ENCODE data around the gene LMBR1L.
A peak's percentile ranks its signal among the peaks of the same experiment; 100 is the strongest.
"Not testable (repeated sequence)": the region's sequence is repeated elsewhere in the genome, so short reads cannot be mapped to it uniquely, and the experiment has no call there.

Gene LMBR1L

GRCh38 chr12:49088932-49089330 lies 21.7 kb downstream of the LMBR1L start:
- Mint-ChIP-seq H3K4me1 (ENCODE audit: low read depth in 2 of 2) (peaks cover 22 to 28% of the 10 kb centered on the region in 2 donors), H3K9me3 (no peaks in the 10 kb centered on the region), H3K4me3 (no peak overlapping the region), H3K27ac (no peak overlapping the region), H3K36me3 (ENCODE audit: insufficient read depth) (peaks cover 6% of the 10 kb centered on the region), H3K27me3 (peaks cover 33 to 59% of the 10 kb centered on the region in 2 donors)
- DNase-seq: no peak
- ATAC-seq (replicated peaks): no peak

DNA sequence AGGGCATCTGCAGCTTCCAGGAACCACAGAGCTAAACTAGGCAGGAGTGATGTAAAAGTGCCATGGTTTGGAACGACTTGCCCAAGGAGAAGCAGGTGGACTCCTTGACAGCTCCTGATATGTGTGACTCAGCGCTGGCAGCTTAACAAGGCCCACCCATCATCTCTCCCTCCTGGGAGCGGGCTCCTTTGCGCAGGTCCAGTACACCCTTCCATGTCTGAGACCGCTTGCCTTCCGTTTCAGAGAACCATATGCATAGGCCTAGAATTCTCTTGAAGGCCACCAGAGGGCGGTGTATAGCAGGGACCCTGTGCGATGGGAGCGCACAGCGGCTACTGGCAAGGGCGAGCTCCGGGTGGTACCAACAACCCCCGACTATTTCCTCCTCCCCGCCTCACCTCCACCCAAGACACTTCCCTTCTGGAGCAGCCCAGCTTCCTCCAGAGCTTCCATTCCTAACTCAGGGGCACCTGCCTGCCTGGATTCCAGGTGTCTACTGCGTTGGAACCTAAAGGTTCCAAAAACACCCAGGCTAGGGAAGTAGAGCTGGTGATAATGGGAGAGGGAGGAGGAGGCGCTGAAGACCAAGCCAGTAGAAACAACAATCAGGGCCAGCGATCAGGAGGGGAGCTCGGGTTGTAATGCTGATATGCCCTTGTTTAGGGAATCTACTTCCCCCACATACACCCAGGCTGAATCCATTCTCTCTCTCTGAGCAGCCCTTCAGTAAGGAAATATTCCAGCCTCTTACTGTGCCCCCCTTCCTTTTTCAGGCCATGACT lies 22.3 kb downstream of the LMBR1L start:
- H3K4me1 Mint-ChIP-seq (ENCODE audit: low read depth in 2 of 2): peaks cover 18 to 24% of the 10 kb centered on the region in 2 donors
- no peaks in the 10 kb centered on the region for H3K9me3 Mint-ChIP-seq

GRCh38 chr12:49086116-49086515 lies 24.5 kb downstream of the LMBR1L start:
- Mint-ChIP-seq H3K36me3 (ENCODE audit: insufficient read depth) (no peaks in the 10 kb centered on the region), H3K9me3 (no peaks in the 10 kb centered on the region), H3K27ac (no peak overlapping the region), H3K4me3 (no peak overlapping the region), H3K27me3 (peaks cover 16 to 31% of the 10 kb centered on the region in 2 donors), H3K4me1 (ENCODE audit: low read depth in 2 of 2) (peaks cover 12 to 17% of the 10 kb centered on the region in 2 donors)
- ATAC-seq (replicated peaks): no peak
- no peak for DNase-seq

More for the DNA sequence above, 22.3 kb downstream of the LMBR1L start:
- peaks cover 27 to 53% of the 10 kb centered on the region in 2 donors for H3K27me3 Mint-ChIP-seq
- ATAC-seq (replicated peaks) (peak; percentile 85), DNase-seq (peak; percentile 65 to 67 (median 67))
- H3K4me3 Mint-ChIP-seq: peak overlapping the region; percentile 46 to 59
- no peak overlapping the region for H3K27ac Mint-ChIP-seq
- peaks cover 2% of the 10 kb centered on the region for H3K36me3 Mint-ChIP-seq (ENCODE audit: insufficient read depth)

- Mint-ChIP-seq H3K4me1 (ENCODE audit: low read depth in 2 of 2) (peaks cover 6 to 7% of the 10 kb centered on the region in 2 donors), H3K36me3 (ENCODE audit: insufficient read depth) (no peaks in the 10 kb centered on the region), H3K9me3 (no peaks in the 10 kb centered on the region), H3K27me3 (peaks cover 6 to 14% of the 10 kb centered on the region in 2 donors), H3K4me3 (no peak overlapping the region), H3K27ac (no peak overlapping the region)
- ATAC-seq (replicated peaks) (no peak), DNase-seq (no peak)
Measured at GRCh38 chr12:49084438-49084837, 26.2 kb downstream of the LMBR1L start.

- DNase-seq: no peak
- Mint-ChIP-seq H3K36me3 (ENCODE audit: insufficient read depth) (no peaks in the 10 kb centered on the region), H3K27me3 (peaks cover 0 to 6% of the 10 kb centered on the region in 2 donors), H3K27ac (peak overlapping the region in 1 of 2 donors; percentile 46), H3K9me3 (no peaks in the 10 kb centered on the region), H3K4me3 (no peak overlapping the region), H3K4me1 (ENCODE audit: low read depth in 2 of 2) (no peaks in the 10 kb centered on the region)
- no peak for ATAC-seq (replicated peaks)
Measured at GRCh38 chr12:49079793-49080192, 30.9 kb downstream of the LMBR1L start.

- peak overlapping the region in 1 of 2 donors; percentile 96 for H3K27ac Mint-ChIP-seq
- peak overlapping the region in 1 of 2 donors; percentile 95 for H3K4me3 Mint-ChIP-seq
- no peaks in the 10 kb centered on the region for H3K9me3 Mint-ChIP-seq
- DNase-seq (no peak), ATAC-seq (replicated peaks) (no peak)
- H3K4me1 Mint-ChIP-seq (ENCODE audit: low read depth in 2 of 2): peaks cover 13 to 17% of the 10 kb centered on the region in 2 donors
- H3K36me3 Mint-ChIP-seq (ENCODE audit: insufficient read depth): peaks cover 6% of the 10 kb centered on the region
- H3K27me3 Mint-ChIP-seq: no peaks in the 10 kb centered on the region
Measured at GRCh38 chr12:49070971-49071370, 39.7 kb downstream of the LMBR1L start.

- Mint-ChIP-seq H3K9me3 (no peaks in the 10 kb centered on the region), H3K4me3 (peak within 1 kb of the TSS; percentile 95 to 97), H3K27me3 (no peaks in the 10 kb centered on the region), H3K36me3 (ENCODE audit: insufficient read depth) (peaks cover 10% of the 10 kb centered on the region), H3K27ac (peak within 1 kb of the TSS; percentile 95 to 96), H3K4me1 (ENCODE audit: low read depth in 2 of 2) (peaks cover 13 to 17% of the 10 kb centered on the region in 2 donors)
- ATAC-seq (replicated peaks): peak; percentile 97
- peak; percentile 96 to 97 (median 97) for DNase-seq
Measured at GRCh38 chr12:49069507-49070346, 40.9 kb downstream of the LMBR1L start, which contains the start of gene RHEBL1. RHEBL1 (minus strand) TSS chr12:49069979; CDS start chr12:49069785, 194 bp downstream.

DNA sequence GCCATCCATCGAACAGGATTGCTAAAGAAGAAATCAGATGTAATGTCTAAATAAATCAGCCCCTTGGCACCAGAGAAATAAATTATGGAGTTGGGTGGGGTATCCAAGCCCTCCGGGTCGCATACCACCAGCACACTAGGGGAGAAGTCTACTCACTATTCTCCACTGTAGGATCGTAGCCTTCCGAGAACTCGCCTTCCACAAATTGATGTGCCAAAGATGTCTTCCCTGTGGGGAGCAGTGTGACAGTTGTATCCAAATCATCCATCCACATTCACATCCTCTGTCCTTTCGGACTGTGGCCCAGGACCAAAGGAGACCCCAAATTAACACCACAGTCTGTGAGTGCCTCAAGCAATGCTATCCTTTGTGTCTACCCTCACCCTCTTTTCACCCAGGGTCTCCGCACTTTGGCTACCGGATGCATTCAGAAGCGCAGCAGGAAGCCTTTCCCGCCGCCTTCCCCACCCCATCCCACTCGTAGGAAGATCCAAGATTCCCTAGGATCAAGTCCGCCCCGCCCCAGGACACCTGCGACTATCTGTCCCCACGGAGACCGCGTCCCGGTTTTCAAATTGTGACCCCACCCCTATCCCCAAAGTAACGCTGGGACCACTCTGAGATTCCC lies 41.7 kb downstream of the LMBR1L start:
- no peaks in the 10 kb centered on the region for H3K9me3 Mint-ChIP-seq
- peak overlapping the region; percentile 95 to 97 for H3K4me3 Mint-ChIP-seq
- no peaks in the 10 kb centered on the region for H3K27me3 Mint-ChIP-seq
- no peak for ATAC-seq (replicated peaks)
- peaks cover 10% of the 10 kb centered on the region for H3K36me3 Mint-ChIP-seq (ENCODE audit: insufficient read depth)
- no peak for DNase-seq
- H3K27ac Mint-ChIP-seq: peak overlapping the region; percentile 95 to 96
- peaks cover 15 to 19% of the 10 kb centered on the region in 2 donors for H3K4me1 Mint-ChIP-seq (ENCODE audit: low read depth in 2 of 2)

- H3K9me3 Mint-ChIP-seq: no peaks in the 10 kb centered on the region
- DNase-seq: no peak
- H3K27ac Mint-ChIP-seq: peak overlapping the region in 1 of 2 donors; percentile 35
- H3K4me1 Mint-ChIP-seq (ENCODE audit: low read depth in 2 of 2): peaks cover 22 to 25% of the 10 kb centered on the region in 2 donors
- peaks cover 15% of the 10 kb centered on the region for H3K36me3 Mint-ChIP-seq (ENCODE audit: insufficient read depth)
- no peak overlapping the region for H3K4me3 Mint-ChIP-seq
- H3K27me3 Mint-ChIP-seq: no peaks in the 10 kb centered on the region
- no peak for ATAC-seq (replicated peaks)
Measured at GRCh38 chr12:49066120-49066519, 44.5 kb downstream of the LMBR1L start.

DNA sequence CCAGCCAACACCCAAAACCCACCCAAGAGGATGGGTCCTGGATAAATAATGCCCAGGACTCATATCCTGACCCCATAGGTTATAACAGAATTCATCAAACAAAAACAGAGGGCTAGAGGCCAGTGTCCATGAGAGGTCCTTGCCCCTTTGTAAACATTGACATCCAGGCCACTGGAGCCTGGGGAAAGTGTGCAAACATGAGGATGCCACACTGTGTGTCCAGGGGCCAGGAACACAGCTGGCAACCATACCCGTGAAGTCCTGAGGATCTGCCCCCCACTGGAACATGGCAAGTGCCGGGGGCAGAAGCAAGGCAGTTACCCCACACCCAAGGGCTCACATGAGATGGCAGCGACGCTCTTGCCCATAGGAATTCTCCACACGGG lies 45.9 kb downstream of the LMBR1L start:
- ATAC-seq (replicated peaks) (no peak), DNase-seq (no peak)
- H3K27me3 Mint-ChIP-seq: no peaks in the 10 kb centered on the region
- H3K27ac Mint-ChIP-seq: no peak overlapping the region
- H3K9me3 Mint-ChIP-seq: no peaks in the 10 kb centered on the region
- peaks cover 24% of the 10 kb centered on the region for H3K36me3 Mint-ChIP-seq (ENCODE audit: insufficient read depth)
- no peak overlapping the region for H3K4me3 Mint-ChIP-seq
- H3K4me1 Mint-ChIP-seq (ENCODE audit: low read depth in 2 of 2): peaks cover 21 to 22% of the 10 kb centered on the region in 2 donors

- DNase-seq; ATAC-seq (replicated peaks); H3K27me3 Mint-ChIP-seq; H3K9me3 Mint-ChIP-seq: not testable (repeated sequence)
- peak overlapping the region; percentile 50 to 93 for H3K4me3 Mint-ChIP-seq
- H3K27ac Mint-ChIP-seq: peak overlapping the region in 1 of 2 donors; percentile 98
- H3K4me1 Mint-ChIP-seq (ENCODE audit: low read depth in 2 of 2): peaks cover 37 to 43% of the 10 kb centered on the region in 2 donors
- H3K36me3 Mint-ChIP-seq (ENCODE audit: insufficient read depth): peaks cover 29% of the 10 kb centered on the region
Measured at GRCh38 chr12:49061916-49062315, 48.7 kb downstream of the LMBR1L start.

DNA sequence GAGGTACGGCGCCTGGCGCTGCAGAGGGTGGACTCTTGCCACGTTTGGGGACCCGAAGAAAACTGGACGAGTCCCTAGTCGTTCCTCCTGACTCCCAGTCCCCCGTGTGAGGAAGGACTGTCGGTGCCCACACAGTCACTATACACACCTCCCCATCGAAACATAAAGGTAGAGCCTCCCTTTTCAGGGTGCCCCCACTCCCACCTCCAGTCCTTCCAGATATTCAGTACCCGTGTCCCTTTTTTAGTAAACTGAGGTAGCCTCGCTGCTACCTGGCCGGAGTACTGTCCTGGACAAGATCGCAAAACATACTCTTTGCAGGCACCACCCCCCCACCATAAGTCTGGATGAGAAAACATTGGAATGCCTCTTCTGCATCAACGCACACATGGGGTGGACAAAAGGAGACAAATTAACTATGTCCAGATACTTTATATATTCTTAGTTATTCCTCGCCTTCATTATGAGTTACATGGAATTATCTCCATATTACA lies 49.4 kb downstream of the LMBR1L start:
- no peak for ATAC-seq (replicated peaks)
- peak overlapping the region; percentile 97 to 98 for H3K27ac Mint-ChIP-seq

More for the DNA sequence above, 49.4 kb downstream of the LMBR1L start:
- Mint-ChIP-seq H3K27me3 (no peaks in the 10 kb centered on the region), H3K4me3 (peak overlapping the region; percentile 92 to 93), H3K36me3 (ENCODE audit: insufficient read depth) (peaks cover 29% of the 10 kb centered on the region), H3K9me3 (no peaks in the 10 kb centered on the region), H3K4me1 (ENCODE audit: low read depth in 2 of 2) (peaks cover 44 to 50% of the 10 kb centered on the region in 2 donors)
- no peak for DNase-seq
